Tibial nerve (tissue), 4 donors: ENCODE measurements around the gene MED16. TPM values are rescaled to one million over a fixed set of nuclear protein-coding genes. Genes with fewer than 3 reads are reported as not detected.

Experiments
- DNase-seq, 2 donors: peaks; one replicate each; pipeline ENCODE4 v3.0.0-alpha.2; 2019; ENCODE audit warnings: low spot score in 2 of 2
- H3K27ac ChIP-seq, 4 donors: fragments of 200-600 bp; sonication (generic) in 3 of 4; one replicate each; pipeline ENCODE4 v1.5.1; 2017 to 2019; ENCODE audit warnings: mild to moderate bottlenecking in 1 of 4
- H3K27me3 ChIP-seq, 2 donors: fragments of 200-600 bp; sonication (generic) in 1 of 2; one replicate each; pipeline versions ENCODE4 v1.5.1 to v1.6.0; 2017 to 2019
- H3K36me3 ChIP-seq, 3 donors: fragments of 200-600 bp; sonication (generic); one replicate each; pipeline ENCODE4 v1.5.1; 2018 to 2019
- H3K4me1 ChIP-seq, 4 donors: fragments of 200-600 bp; sonication (generic) in 3 of 4; one replicate each; pipeline ENCODE4 v1.5.1; 2017 to 2019
- H3K4me3 ChIP-seq, 4 donors: fragments of 200-600 bp; sonication (generic) in 3 of 4; one replicate each; pipeline ENCODE4 v1.5.1; 2017 to 2019; ENCODE audit warnings: mild to moderate bottlenecking in 1 of 4, moderate library complexity in 1 of 4
- H3K9me3 ChIP-seq, 4 donors: fragments of 200-600 bp; sonication (generic) in 3 of 4; one replicate each; pipeline ENCODE4 v1.5.1; 2017 to 2019
- EP300 ChIP-seq, 2 donors: sonication (generic); formaldehyde crosslinking; IDR thresholded peaks; one replicate each; pipeline ENCODE4 v1.6.1; 2017; ENCODE audit warnings: antibody characterized with exemption in 2 of 2, mild to moderate bottlenecking in 1 of 2
- POLR2A ChIP-seq, 2 donors: fragments of 450-650 bp; IDR thresholded peaks; one replicate each; pipeline ENCODE4 v1.6.1; 2017; ENCODE audit warnings: antibody characterized with exemption in 2 of 2, mild to moderate bottlenecking in 2 of 2, moderate library complexity in 2 of 2
- WGBS, 2 donors: methylation state at CpG; one replicate each; pipeline ENCODE4 v1.1.5; 2018; 5-methylcytosine and 5-hydroxymethylcytosine counted together
- total RNA-seq, 4 donors: library from RNA; depleted of rRNA; stranded (reverse); fragments of >200 nt; gene quantifications; one replicate each; pipeline ENCODE4 v1.1.0, GENCODE V29; 2016
- TF ChIP-seq, protein P1 (sequence below), 5 experiments: fragments of 200-600 bp in 3 of 5; fragments of 450-650 bp in 2 of 5; sonication (generic) in 3 of 5; IDR thresholded peaks; one replicate each; pipeline ENCODE4 v1.5.1; 2016 to 2019; ENCODE audit warnings: antibody characterized with exemption in 5 of 5, mild to moderate bottlenecking in 3 of 5, moderate library complexity in 2 of 5

MED16 gene
- total RNA-seq, 4 donors from 2014 or later: 49.6 to 67.5 (median 53.9) TPM

DNA sequence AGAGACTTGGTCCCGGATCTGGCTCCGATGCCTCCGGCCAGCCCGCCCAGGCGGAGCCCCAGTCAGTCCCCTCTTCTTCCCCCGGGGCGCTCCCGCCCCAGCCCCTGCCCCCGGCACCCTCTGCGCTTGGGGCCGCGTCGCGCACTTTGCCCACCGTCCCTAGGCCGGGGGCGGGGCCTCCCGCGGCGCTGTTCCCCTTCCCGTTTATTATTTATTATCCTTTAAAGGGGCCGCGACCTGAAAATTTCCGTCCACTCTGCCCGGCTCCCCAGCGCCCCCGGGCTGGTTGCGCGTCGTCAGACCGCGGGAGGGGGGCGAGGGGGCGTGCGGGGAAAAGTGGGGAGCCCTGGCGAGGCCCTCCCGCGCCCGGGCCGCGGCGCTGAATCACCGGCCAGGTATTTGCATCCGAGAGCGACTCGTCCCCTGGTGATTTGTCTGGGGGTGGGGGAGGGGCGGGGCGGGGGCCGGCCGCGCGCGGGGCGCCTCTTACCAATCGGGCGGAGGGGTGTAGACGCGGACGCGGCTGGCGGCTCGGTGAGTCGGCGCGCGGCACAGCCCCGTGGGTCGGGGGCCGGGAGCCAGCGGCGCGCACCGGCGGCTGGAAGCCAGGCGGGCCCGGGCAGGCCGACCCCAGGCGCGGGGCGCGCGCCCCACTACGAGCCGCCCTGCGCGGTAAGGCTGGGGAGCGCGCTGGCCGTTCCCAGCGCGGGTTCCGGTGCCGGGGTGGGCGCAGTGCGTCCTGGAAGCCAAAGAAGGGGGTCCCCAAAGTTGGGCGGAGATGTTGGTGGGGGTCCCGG, 32.7 kb upstream of the MED16 start, which contains the start of gene ARID3A:
Gene ARID3A (plus strand): TSS at position 510 of the 797 bp plus-strand sequence. CDS start 3,494 bp downstream, outside the sequence.
- H3K4me1 ChIP-seq: peaks cover 0 to 55% (median 15%) of the 10 kb centered on the region in 4 donors
- H3K36me3 ChIP-seq: peaks cover 0 to 19% (median 0%) of the 10 kb centered on the region in 3 donors
- no peaks in the 10 kb centered on the region for H3K9me3 ChIP-seq
- TF ChIP-seq POLR2A (IDR thresholded peaks at IDR 0.05) (peak; percentile 30 to 51), EP300 (IDR thresholded peaks at IDR 0.05) (peak; percentile 48 to 59)
- TF ChIP-seq, protein P1, sequence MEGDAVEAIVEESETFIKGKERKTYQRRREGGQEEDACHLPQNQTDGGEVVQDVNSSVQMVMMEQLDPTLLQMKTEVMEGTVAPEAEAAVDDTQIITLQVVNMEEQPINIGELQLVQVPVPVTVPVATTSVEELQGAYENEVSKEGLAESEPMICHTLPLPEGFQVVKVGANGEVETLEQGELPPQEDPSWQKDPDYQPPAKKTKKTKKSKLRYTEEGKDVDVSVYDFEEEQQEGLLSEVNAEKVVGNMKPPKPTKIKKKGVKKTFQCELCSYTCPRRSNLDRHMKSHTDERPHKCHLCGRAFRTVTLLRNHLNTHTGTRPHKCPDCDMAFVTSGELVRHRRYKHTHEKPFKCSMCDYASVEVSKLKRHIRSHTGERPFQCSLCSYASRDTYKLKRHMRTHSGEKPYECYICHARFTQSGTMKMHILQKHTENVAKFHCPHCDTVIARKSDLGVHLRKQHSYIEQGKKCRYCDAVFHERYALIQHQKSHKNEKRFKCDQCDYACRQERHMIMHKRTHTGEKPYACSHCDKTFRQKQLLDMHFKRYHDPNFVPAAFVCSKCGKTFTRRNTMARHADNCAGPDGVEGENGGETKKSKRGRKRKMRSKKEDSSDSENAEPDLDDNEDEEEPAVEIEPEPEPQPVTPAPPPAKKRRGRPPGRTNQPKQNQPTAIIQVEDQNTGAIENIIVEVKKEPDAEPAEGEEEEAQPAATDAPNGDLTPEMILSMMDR (IDR thresholded peaks at IDR 0.05): peak in 1 of 5 experiments; percentile 15
- WGBS, 2 donors: 0% methylated on average over 60 to 67 of the region's 97 CpGs
- peak; percentile 70 to 71 for DNase-seq
- peaks cover 0 to 8% of the 10 kb centered on the region in 2 donors for H3K27me3 ChIP-seq
- H3K4me3 ChIP-seq: peak within 1 kb of the TSS; percentile 56 to 80 (median 74)
- peak within 1 kb of the TSS; percentile 74 to 92 (median 85) for H3K27ac ChIP-seq

DNA sequence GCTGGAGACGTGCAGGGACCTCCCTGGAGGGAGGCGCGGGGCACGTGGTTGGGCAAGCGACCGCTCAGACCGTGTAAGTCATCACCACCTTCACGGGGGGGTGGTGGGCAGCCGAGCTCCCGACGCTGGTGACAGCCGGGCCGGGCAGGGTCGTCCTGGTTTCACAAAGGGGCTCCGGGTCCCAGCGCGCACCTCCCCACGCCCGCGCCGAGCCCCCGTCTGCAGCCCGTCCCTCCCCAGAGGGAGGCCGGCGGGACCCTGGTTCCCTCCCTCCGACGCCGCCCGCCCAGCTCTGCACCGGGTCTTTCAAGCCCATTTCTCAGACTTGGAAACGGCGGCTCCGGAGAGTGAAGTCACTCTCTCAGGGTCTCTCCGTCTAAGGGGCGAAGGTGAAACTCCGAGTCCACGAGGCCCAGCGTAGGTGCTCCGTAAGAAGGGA, 32.1 kb upstream of the MED16 start:
- H3K9me3 ChIP-seq: no peaks in the 10 kb centered on the region
- H3K36me3 ChIP-seq: peaks cover 0 to 13% (median 0%) of the 10 kb centered on the region in 3 donors
- peak in 1 of 2 donors; percentile 48 for DNase-seq
- peak overlapping the region; percentile 74 to 92 (median 80) for H3K27ac ChIP-seq
- H3K4me3 ChIP-seq: peak overlapping the region; percentile 56 to 80 (median 74)
- 0 to 1% methylated on average over 10 to 33 of the region's 39 CpGs for WGBS, 2 donors
- H3K4me1 ChIP-seq: peaks cover 0 to 61% (median 16%) of the 10 kb centered on the region in 4 donors
- peaks cover 0 to 13% of the 10 kb centered on the region in 2 donors for H3K27me3 ChIP-seq
- no peak for TF ChIP-seq EP300 (IDR thresholded peaks at IDR 0.05)
- TF ChIP-seq, protein P1 (IDR thresholded peaks at IDR 0.05): peak in 1 of 5 experiments; percentile 24
- no peak for TF ChIP-seq POLR2A (IDR thresholded peaks at IDR 0.05)

DNA sequence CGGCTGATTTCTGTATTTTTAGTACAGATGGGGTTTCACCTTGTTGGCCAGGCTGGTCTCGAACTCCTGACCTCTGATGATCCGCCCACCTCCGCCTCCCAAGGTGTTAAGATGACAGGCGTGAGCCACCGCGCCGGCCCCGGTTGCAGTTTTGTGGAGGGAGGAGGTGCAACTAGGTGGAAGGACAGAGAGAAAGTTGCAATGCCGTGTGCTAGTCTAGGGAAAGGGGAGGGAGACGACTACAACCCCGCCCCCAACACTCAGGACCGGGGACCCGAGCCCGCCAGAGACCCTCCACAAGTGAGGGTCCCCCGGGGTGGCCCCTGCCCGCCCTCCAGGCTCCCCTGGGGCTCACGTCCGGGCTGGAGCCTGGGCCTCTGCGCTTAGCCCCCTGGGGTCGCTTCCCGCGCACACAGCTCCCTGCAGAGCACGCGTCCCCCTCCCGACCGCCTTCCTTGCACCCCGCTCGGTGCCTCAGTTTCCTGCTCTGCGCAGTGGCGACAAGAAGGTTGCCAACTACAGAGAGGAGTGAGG, 31.6 kb upstream of the MED16 start:
- peaks cover 0 to 10% (median 0%) of the 10 kb centered on the region in 3 donors for H3K36me3 ChIP-seq
- DNase-seq: no peak
- peak overlapping the region in 3 of 4 donors; percentile 74 to 92 (median 78) for H3K27ac ChIP-seq
- H3K4me3 ChIP-seq: peak overlapping the region; percentile 56 to 80 (median 74)
- H3K4me1 ChIP-seq: peaks cover 0 to 66% (median 19%) of the 10 kb centered on the region in 4 donors
- WGBS, 2 donors: 16 to 30% methylated on average over 12 to 28 of the region's 31 CpGs
- H3K9me3 ChIP-seq: no peaks in the 10 kb centered on the region
- H3K27me3 ChIP-seq: peaks cover 0 to 18% of the 10 kb centered on the region in 2 donors
- no peak for TF ChIP-seq EP300 (IDR thresholded peaks at IDR 0.05)
- TF ChIP-seq, protein P1 (IDR thresholded peaks at IDR 0.05): no peak
- TF ChIP-seq POLR2A (IDR thresholded peaks at IDR 0.05): no peak

DNA sequence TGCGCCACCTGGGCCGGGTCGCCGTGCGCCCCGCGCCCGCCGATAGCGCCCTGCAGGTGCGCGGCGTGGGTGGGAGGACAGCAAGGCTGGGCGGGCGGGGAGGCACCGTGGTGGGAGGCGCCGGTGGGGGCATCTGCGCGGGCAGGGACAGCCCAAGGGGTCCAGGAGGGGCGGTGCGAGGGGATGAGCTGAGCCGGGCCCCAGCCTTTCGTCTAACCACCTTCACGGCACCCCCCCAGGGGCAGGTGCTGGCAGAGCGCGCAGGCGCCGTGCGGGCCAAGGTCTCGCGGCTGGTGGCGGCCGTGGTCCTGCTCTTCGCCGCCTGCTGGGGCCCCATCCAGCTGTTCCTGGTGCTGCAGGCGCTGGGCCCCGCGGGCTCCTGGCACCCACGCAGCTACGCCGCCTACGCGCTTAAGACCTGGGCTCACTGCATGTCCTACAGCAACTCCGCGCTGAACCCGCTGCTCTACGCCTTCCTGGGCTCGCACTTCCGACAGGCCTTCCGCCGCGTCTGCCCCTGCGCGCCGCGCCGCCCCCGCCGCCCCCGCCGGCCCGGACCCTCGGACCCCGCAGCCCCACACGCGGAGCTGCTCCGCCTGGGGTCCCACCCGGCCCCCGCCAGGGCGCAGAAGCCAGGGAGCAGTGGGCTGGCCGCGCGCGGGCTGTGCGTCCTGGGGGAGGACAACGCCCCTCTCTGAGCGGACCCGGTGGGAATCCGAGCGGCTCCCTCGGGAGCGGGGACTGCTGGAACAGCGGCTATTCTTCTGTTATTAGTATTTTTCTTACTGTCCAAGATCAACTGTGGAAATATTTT, 27.3 kb upstream of the MED16 start:
- Histone ChIP-seq H3K4me3 (peak overlapping the region in 2 of 4 donors; percentile 27 to 36), H3K27ac (peak overlapping the region in 1 of 4 donors; percentile 40), H3K36me3 (no peaks in the 10 kb centered on the region), H3K4me1 (peaks cover 0 to 67% (median 33%) of the 10 kb centered on the region in 4 donors), H3K9me3 (no peaks in the 10 kb centered on the region), H3K27me3 (peaks cover 3 to 50% of the 10 kb centered on the region in 2 donors)
- WGBS, 2 donors: 2 to 4% methylated on average over 32 of the region's 84 CpGs
- TF ChIP-seq POLR2A (IDR thresholded peaks at IDR 0.05) (no peak), EP300 (IDR thresholded peaks at IDR 0.05) (no peak)
- TF ChIP-seq, protein P1 (IDR thresholded peaks at IDR 0.05): no peak
- DNase-seq: no peak
